GM12878 (cell line): ENCODE measurements around the gene LDLRAP1. TPM values are rescaled to one million over a fixed set of nuclear protein-coding genes. Genes with fewer than 3 reads are reported as not detected.

Source experiments
- ATAC-seq: fragments of 200-7000 bp; cut with Tn5 transposase; 3 replicates; pipeline ENCODE4 v1.9.1; 2020; ENCODE audit warnings: mild to moderate bottlenecking, moderate library complexity
- BruUV-seq: library from RNA; stranded (reverse); fragments of 400-500 nt; replicated peaks from 2 replicates; lab custom pipeline; 2021; lab: Mats Ljungman, UMichigan
- CTCF ChIA-PET: fragments of 300-600 bp; sonication (Branson Sonifier 250); formaldehyde crosslinking; extraction: SDS; loops from one replicate; lab custom pipeline; 2021; ENCODE audit warnings: inconsistent platforms; lab: Yijun Ruan, JAX
- POLR2A ChIA-PET: fragments of 350-600 bp; formaldehyde crosslinking; extraction: SDS; loops from one replicate; lab custom pipeline; 2021; ENCODE audit warnings: inconsistent platforms; lab: Charles Lee
- RAD21 ChIA-PET: fragments of 300-600 bp; sonication (Branson Sonifier 250); formaldehyde crosslinking; loops from one replicate; lab custom pipeline; 2023; ENCODE audit warnings: antibody characterized with exemption; ENCODE audit not compliant: unreplicated experiment; lab: Charles Lee
- SMC1A ChIA-PET: fragments of 300-600 bp; sonication (Branson Sonifier 250); formaldehyde crosslinking; loops from one replicate; lab custom pipeline; 2023; ENCODE audit not compliant: unreplicated experiment, uncharacterized antibody; lab: Charles Lee
- DNase-seq: peaks from one replicate; pipeline ENCODE4 v3.0.0-alpha.2; 2011; ENCODE audit warnings: low read depth, low spot score
- FAIRE-seq: peaks from 3 replicates; lab custom pipeline; 2011; peaks lifted over from hg19 to GRCh38; lab: Jason Lieb, UNC
- H2AFZ ChIP-seq: 2 replicates; pipeline ENCODE4 v1.6.0; 2011; ENCODE audit warnings: low read depth, low read length, control low read depth; ENCODE audit not compliant: control insufficient read depth
- H3K27ac ChIP-seq: 2 replicates; pipeline ENCODE4 v1.5.1; 2011; ENCODE audit warnings: control low read depth; ENCODE audit not compliant: control insufficient read depth, insufficient read depth
- H3K27me3 ChIP-seq, 2 experiments: replicated peaks in 1 of 2; 2 replicates each; pipeline versions ENCODE4 v1.6.0 to v1.6.1; 2011; ENCODE audit warnings: low read length in 1 of 2; ENCODE audit not compliant: control insufficient read depth in 2 of 2, insufficient read depth in 2 of 2
- H3K36me3 ChIP-seq, 2 experiments: 2 replicates each; pipeline ENCODE4 v1.5.1; 2011; ENCODE audit warnings: low read length in 1 of 2; ENCODE audit not compliant: control insufficient read depth in 2 of 2, insufficient read depth in 2 of 2
- H3K4me1 ChIP-seq: 2 replicates; pipeline ENCODE4 v1.6.1; 2011; ENCODE audit warnings: mild to moderate bottlenecking, low read length, moderate library complexity, mixed read lengths; ENCODE audit not compliant: control insufficient read depth, insufficient read depth
- H3K4me2 ChIP-seq: 2 replicates; pipeline ENCODE4 v1.6.0; 2011; ENCODE audit warnings: control low read depth; ENCODE audit not compliant: control insufficient read depth, insufficient read depth
- H3K4me3 ChIP-seq: fragments of 200-600 bp; sonication (generic); 2 replicates; pipeline ENCODE4 v1.5.1; 2016
- H3K79me2 ChIP-seq: 2 replicates; pipeline ENCODE4 v1.6.0; 2011; ENCODE audit warnings: low read length; ENCODE audit not compliant: control insufficient read depth, insufficient read depth
- H3K9ac ChIP-seq: 2 replicates; pipeline ENCODE4 v1.8.0; 2011; ENCODE audit warnings: low read length, control low read depth, mixed read lengths; ENCODE audit not compliant: control insufficient read depth, insufficient read depth
- H3K9me3 ChIP-seq: replicated peaks from 3 replicates; pipeline ENCODE4 v1.5.1; 2011; ENCODE audit warnings: mild to moderate bottlenecking, low read length; ENCODE audit not compliant: control insufficient read depth, insufficient read depth
- H4K20me1 ChIP-seq: 2 replicates; pipeline ENCODE4 v1.6.0; 2011; ENCODE audit not compliant: control insufficient read depth, insufficient read depth
- ATF3 ChIP-seq: IDR thresholded peaks from 2 replicates; pipeline ENCODE4 v1.6.1; 2011; ENCODE audit warnings: low read depth, mild to moderate bottlenecking, low read length, moderate library complexity, borderline replicate concordance; ENCODE audit errors: extremely low read depth
- CHD1 ChIP-seq: IDR thresholded peaks from 2 replicates; pipeline ENCODE4 v1.6.1; 2012; ENCODE audit warnings: low read depth, low read length, improper control_type of control experiment
- DPF2 ChIP-seq: fragments of 450-650 bp; IDR thresholded peaks from 2 replicates; pipeline ENCODE4 v1.6.1; 2017; ENCODE audit warnings: mild to moderate bottlenecking
- E4F1 ChIP-seq: fragments of 450-650 bp; IDR thresholded peaks from 2 replicates; pipeline ENCODE4 v1.6.1; 2018; ENCODE audit warnings: borderline replicate concordance, mild to moderate bottlenecking; ENCODE audit not compliant: partially characterized antibody
- IKZF2 ChIP-seq, 2 experiments: fragments of 450-650 bp; IDR thresholded peaks; 2 replicates each; pipeline ENCODE4 v1.6.1; 2017; ENCODE audit warnings: mild to moderate bottlenecking in 2 of 2, moderate library complexity in 2 of 2
- MXI1 ChIP-seq: fragments of 150-350 bp; IDR thresholded peaks from 2 replicates; pipeline ENCODE4 v1.6.1; 2011; ENCODE audit warnings: low read depth, mild to moderate bottlenecking, inconsistent platforms, low read length, improper control_type of control experiment
- MYC ChIP-seq: IDR thresholded peaks from 2 replicates; pipeline ENCODE4 v1.6.1; 2011; ENCODE audit warnings: mild to moderate bottlenecking, low read length, moderate library complexity, inconsistent platforms; ENCODE audit not compliant: insufficient read depth, insufficient replicate concordance, insufficient read length, severe bottlenecking
- TBL1XR1 ChIP-seq: IDR thresholded peaks from 2 replicates; pipeline ENCODE4 v1.6.1; 2012; ENCODE audit warnings: low read depth, low read length, improper control_type of control experiment
- TCF7 ChIP-seq: IDR thresholded peaks from 2 replicates; pipeline ENCODE4 v1.6.1; 2014; ENCODE audit warnings: antibody characterized with exemption, borderline replicate concordance
- WGBS: methylation state at CpG from one replicate; pipeline ENCODE4 v1.1.6; 2016; ENCODE audit warnings: low lambda C conversion rate; ENCODE audit not compliant: insufficient replicate concordance, insufficient coverage; ENCODE audit errors: missing lambda C conversion rate; 5-methylcytosine and 5-hydroxymethylcytosine counted together
- in situ Hi-C: fragments of 300-500 bp; cut with MboI; formaldehyde crosslinking; loops from 9 replicates; pipeline ENCODE4 v1.14.3; 2018; ENCODE audit warnings: mixed read lengths
- intact Hi-C: fragments of 100-400 bp; cut with micrococcal nuclease; formaldehyde crosslinking; loops from one replicate; pipeline ENCODE4 v1.14.2; 2022; ENCODE audit not compliant: unreplicated experiment
- polyA plus RNA-seq, 11 experiments: library from polyadenylated mRNA; depleted of rRNA in 4 of 11; unstranded in 6 of 11; stranded (reverse) in 5 of 11; fragments of >200 nt; fragmentation: Nextera tagmentation in 4 of 11; fragmentation: Illumina TruSeq in 1 of 11; extraction: Ambion mirVana in 4 of 11; extraction: Trizol in 1 of 11; gene quantifications; 1 replicate in 1 of 11; 2 replicates in 10 of 11; pipeline versions ENCODE4 v1.2.1 to v1.2.3, GENCODE V29; 2011 to 2016; ENCODE audit warnings: inconsistent platforms in 2 of 11, missing spikeins in 2 of 11, low read depth in 1 of 11
- total RNA-seq, 4 experiments: library from RNA; depleted of rRNA in 3 of 4; stranded (reverse); fragments of >200 nt in 3 of 4; fragmentation: Illumina TruSeq in 1 of 4; extraction: Trizol in 1 of 4; gene quantifications; 2 replicates each; pipeline versions ENCODE4 v1.2.1 to v1.2.3, GENCODE V29; 2013 to 2021
- TF ChIP-seq, protein P1 (sequence below): IDR thresholded peaks from 2 replicates; pipeline ENCODE4 v1.6.1; 2011; ENCODE audit warnings: low read depth, low read length, improper control_type of control experiment, borderline replicate concordance

The LDLRAP1 gene
- total and polyA plus RNA-seq, 10 of the 15 experiments (the other 5 are each of a cell fraction or from before 2014, with no cell fraction given), result 0.43 to 37.6 (median 22.0) TPM

DNA sequence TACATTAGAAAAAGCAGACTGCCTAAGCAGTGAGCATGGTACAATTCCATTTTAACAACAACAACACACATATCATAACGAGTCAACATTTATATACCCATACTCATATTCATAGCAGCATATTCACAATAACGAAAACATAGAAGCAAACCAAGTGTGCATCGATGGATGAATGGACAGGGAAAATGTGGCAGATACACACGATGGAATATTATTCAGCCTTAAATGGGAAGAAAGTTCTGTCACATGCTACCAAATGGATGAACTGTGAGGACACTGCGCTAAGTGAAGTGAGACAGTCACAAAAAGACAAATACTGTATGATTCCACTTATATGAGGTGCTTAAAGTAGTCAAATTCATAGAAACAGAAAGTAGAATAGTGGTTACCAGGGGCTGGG is 63.7 kb downstream of the LDLRAP1 start:
- ChIA-PET RAD21 (no interaction called here), CTCF (interaction anchor here (0.6 to 3.6 kb wide), 6 partner anchors 12 to 203 kb away, joined by 3 to 26 read pairs (median 14); no protein-coding TSS in a partner anchor), SMC1A (no interaction called here), POLR2A (interaction anchor here (0.6 kb wide), 1 partner anchor 686 kb away, joined by 3 read pairs; no protein-coding TSS in a partner anchor)
- no peaks in the 10 kb centered on the region for H3K9me3 ChIP-seq
- 71% methylated on average over 5 of the region's 5 CpGs for WGBS
- no peaks in the 10 kb centered on the region for H3K79me2 ChIP-seq
- no peak overlapping the region for H3K9ac ChIP-seq
- peak overlapping the region; percentile 30; the same call in 1 of the 2 replicates for H3K4me2 ChIP-seq
- H2AFZ ChIP-seq, result no peak overlapping the region
- H3K4me3 ChIP-seq, result no peak overlapping the region
- in situ Hi-C loops, result no loop called here
- TF ChIP-seq DPF2, result no peak
- peak in 1 of 2 experiments; percentile 27; a peak in 1 of 4 replicates for TF ChIP-seq IKZF2 (IDR thresholded peaks at IDR 0.05)
- ATAC-seq (no peak), DNase-seq (no peak), FAIRE-seq (no peak)
- H3K27me3 ChIP-seq, result peaks cover 0 to 5% of the 10 kb centered on the region in 2 experiments; a peak in 2 of 4 replicates
- peaks cover 6% of the 10 kb centered on the region for H3K4me1 ChIP-seq
- H3K27ac ChIP-seq, result no peak overlapping the region
- H3K36me3 ChIP-seq, result no peaks in the 10 kb centered on the region
- intact Hi-C loops, result no loop called here
- no TSS peak for BruUV-seq
- H4K20me1 ChIP-seq, result no peaks in the 10 kb centered on the region

DNA sequence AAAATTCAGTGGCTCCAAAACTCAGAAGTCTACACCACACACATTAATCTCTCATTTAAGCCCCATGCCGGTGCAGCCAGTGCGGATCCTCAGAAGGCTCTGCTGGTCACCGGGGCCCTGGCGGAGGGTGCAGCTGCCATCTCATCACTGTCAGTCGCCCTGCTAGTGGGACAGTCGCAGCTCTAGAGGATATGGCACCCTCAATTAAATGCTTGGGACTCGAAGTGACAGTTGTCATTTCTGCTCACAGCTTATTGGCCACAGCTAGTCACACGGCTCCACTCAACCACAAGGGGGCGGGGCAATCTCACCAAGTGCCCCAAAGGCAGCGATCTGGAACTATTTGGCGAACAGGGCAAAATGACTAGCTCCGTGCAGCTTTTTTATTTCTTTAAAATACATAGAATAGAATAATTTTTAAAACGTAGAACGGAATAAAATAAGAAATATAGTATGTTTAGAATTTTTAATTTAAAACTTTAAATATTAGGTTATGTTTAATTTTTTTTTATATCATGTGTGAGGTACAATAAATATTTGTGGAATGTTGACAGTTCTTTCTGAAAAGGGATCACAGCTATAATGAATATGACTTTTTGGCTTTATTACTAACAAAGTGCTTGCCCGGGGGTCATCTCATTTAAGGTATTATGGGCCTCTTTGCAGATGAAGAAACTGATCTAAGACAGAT is 65.2 kb downstream of the LDLRAP1 start:
- Histone ChIP-seq H3K27me3 (peaks cover 0 to 5% of the 10 kb centered on the region in 2 experiments; a peak in 2 of 4 replicates), H4K20me1 (no peaks in the 10 kb centered on the region), H3K79me2 (no peaks in the 10 kb centered on the region), H3K9ac (no peak overlapping the region), H2AFZ (no peak overlapping the region), H3K4me3 (no peak overlapping the region), H3K4me2 (peak overlapping the region; percentile 15; the same call in 1 of the 2 replicates), H3K4me1 (peaks cover 6% of the 10 kb centered on the region), H3K27ac (no peak overlapping the region), H3K9me3 (no peaks in the 10 kb centered on the region), H3K36me3 (no peaks in the 10 kb centered on the region)
- RAD21 ChIA-PET, result interaction anchor here (0.6 to 2.2 kb wide), 20 partner anchors 10 to 239 kb away, joined by 3 to 15 read pairs (median 4); partner anchors contain the start of gene LDLRAP1
- FAIRE-seq (peak; percentile 83), DNase-seq (peak; percentile 38), ATAC-seq (peak; percentile 98)
- in situ Hi-C loops, result no loop called here
- 4% methylated on average over 15 of the region's 15 CpGs for WGBS
- POLR2A ChIA-PET, result interaction anchor here (0.9 to 1.0 kb wide), 2 partner anchors 9 to 88 kb away, joined by 3 to 8 read pairs; no protein-coding TSS in a partner anchor
- SMC1A ChIA-PET, result interaction anchor here (0.7 to 2.9 kb wide), 22 partner anchors 10 to 388 kb away, joined by 3 to 15 read pairs (median 3); no protein-coding TSS in a partner anchor
- CTCF ChIA-PET, result interaction anchor here (0.6 to 3.6 kb wide), 24 partner anchors 10 to 389 kb away, joined by 3 to 26 read pairs (median 4); partner anchors contain the start of genes PAFAH2 and SELENON
- intact Hi-C loops, result no loop called here
- BruUV-seq, result no TSS peak
- TF ChIP-seq CHD1 (no peak), ATF3 (no peak), TCF7 (no peak), E4F1 (no peak), TBL1XR1 (no peak), MYC (no peak), MXI1 (no peak)
- TF ChIP-seq, protein P1, sequence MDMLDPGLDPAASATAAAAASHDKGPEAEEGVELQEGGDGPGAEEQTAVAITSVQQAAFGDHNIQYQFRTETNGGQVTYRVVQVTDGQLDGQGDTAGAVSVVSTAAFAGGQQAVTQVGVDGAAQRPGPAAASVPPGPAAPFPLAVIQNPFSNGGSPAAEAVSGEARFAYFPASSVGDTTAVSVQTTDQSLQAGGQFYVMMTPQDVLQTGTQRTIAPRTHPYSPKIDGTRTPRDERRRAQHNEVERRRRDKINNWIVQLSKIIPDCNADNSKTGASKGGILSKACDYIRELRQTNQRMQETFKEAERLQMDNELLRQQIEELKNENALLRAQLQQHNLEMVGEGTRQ, result peak; percentile 60; the same call in 1 of the 2 replicates
